Hematopoietic multipotent progenitor cell treated with erythropoietin and hydrocortisone succinate and interleukin-3 and kit ligand, for 17 days (in vitro differentiated cells): ENCODE data around the gene IBTK.
"Not testable (repeated sequence)": the region's sequence is repeated elsewhere in the genome, so short reads cannot be mapped to it uniquely, and the experiment has no call there.

Source experiments
- DNase-seq: peaks from one replicate; pipeline ENCODE4 v3.0.0-alpha.2; 2015; ENCODE audit warnings: low spot score

The IBTK gene, protein sequence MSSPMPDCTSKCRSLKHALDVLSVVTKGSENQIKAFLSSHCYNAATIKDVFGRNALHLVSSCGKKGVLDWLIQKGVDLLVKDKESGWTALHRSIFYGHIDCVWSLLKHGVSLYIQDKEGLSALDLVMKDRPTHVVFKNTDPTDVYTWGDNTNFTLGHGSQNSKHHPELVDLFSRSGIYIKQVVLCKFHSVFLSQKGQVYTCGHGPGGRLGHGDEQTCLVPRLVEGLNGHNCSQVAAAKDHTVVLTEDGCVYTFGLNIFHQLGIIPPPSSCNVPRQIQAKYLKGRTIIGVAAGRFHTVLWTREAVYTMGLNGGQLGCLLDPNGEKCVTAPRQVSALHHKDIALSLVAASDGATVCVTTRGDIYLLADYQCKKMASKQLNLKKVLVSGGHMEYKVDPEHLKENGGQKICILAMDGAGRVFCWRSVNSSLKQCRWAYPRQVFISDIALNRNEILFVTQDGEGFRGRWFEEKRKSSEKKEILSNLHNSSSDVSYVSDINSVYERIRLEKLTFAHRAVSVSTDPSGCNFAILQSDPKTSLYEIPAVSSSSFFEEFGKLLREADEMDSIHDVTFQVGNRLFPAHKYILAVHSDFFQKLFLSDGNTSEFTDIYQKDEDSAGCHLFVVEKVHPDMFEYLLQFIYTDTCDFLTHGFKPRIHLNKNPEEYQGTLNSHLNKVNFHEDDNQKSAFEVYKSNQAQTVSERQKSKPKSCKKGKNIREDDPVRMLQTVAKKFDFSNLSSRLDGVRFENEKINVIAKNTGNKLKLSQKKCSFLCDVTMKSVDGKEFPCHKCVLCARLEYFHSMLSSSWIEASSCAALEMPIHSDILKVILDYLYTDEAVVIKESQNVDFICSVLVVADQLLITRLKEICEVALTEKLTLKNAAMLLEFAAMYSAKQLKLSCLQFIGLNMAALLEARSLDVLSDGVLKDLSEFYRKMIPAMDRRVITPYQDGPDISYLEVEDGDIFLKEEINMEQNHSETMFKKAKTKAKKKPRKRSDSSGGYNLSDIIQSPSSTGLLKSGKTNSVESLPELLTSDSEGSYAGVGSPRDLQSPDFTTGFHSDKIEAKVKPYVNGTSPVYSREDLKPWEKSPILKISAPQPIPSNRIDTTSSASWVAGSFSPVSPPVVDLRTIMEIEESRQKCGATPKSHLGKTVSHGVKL (N-terminal part only)

DNA sequence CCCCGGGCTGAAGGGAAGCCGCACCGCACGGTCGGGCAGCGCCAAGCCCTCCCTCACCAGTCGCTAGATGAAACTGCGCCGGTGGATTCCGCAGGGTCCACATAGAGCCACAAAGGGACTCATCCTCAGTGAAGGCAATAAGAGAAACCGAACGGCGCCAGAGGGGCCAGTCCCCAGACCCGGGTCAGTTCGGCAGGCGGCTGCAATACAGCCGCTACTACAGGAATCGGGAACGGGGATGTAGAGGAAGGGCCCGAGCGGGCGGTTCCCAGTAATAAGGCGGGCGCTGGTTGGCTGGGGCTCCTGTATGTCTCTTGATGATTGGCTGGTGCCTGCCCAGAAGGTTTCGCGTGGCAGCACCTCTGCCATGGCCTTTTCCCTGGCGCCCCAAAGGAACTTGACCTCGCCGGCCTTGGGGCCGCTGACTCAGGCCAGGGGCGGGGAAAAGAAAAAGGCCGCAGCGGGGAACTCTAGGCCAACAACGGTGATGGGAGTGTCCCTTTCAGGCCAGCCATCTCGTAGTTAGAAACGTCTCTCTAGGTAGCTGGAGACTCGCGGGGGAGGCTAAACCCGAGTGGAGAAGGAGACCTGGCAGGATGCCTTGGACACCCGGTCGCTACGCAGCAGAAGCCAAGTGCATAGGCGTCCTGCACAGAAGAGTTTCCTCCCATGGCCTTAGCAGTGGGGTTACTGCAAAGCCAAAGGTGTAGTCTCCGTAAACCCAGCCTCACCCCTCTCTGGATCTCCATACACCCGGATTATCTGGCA lies at the start of gene IBTK:
TSS of gene IBTK (minus strand) at position 240 of the 768 bp plus-strand sequence. CDS start 7,258 bp downstream, outside the sequence.
- DNase-seq, result peak; percentile 86

DNA sequence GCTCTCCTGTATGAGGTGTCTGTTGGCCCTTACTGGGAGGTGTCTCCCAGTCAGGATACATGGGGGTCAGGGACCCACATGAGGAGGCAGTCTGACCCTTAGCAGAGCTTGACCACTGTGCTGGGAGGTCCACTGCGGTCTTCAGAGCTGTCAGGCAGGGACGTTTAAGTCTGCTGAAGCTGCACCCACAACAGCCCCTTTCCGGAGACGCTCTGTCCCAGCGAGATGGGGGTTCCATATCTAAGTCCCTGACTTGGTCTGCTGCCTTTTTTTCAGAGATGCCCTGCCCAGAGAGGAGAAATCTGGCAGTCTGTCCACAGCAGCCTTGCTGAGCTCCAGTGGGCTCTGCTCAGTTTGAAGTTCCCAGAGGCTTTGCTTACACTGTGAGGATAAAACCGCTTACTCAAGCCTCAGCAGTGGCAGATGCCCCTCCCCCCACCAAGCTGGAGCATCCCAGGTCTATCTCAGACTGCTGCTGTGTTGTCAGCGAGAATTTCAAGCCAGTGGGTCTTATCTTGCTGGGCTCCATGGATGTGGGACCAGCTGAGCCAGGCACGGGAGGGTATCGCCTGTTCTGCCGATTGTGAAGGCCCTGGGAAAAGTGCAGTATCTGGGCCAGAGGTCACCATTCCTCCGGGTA lies 36.3 kb upstream of the IBTK start:
- no peak for DNase-seq

DNA sequence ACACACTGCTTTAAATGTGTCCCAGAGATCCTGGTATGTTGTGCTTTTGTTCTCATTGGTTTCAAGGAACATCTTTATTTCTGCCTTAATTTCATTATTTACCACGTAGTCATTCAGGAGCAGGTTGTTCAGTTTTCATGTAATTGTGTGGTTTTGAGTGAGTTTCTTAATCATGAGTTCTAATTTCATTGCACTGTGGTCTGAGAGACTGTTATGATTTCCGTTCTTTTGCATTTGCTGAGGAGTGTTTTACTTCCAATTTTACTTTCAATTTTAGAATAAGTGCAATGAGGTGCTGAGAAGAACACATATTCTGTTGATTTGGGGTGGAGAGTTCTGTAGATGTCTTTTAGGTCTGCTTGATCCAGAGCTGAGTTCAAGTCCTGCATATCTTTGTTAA lies 34.0 kb upstream of the IBTK start:
- DNase-seq, result not testable (repeated sequence)

- no peak for DNase-seq
Measured at GRCh38 chr6:82277686-82278085, 30.1 kb upstream of the IBTK start.

DNA sequence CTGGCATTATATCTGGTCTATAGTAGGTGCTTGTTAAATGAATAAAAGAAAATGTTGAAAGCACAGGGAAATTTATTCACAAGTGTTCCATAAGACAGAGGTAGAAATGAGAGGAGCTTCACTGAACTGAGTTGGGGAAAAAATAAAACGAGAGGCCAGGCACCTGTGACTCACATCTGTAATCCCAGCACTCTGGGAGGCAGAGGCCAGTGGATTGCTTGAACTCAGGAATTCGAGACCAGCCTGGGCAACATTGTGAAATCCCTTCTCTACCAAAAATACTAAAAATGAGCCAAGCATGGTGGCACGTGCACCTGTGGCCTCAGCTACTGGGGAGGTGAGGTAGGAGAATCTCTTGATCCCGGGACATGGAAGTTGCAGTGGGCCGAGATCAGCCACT lies 28.1 kb upstream of the IBTK start:
- no peak for DNase-seq

GRCh38 chr6:82273295-82273694 lies 25.8 kb upstream of the IBTK start:
- no peak for DNase-seq

DNA sequence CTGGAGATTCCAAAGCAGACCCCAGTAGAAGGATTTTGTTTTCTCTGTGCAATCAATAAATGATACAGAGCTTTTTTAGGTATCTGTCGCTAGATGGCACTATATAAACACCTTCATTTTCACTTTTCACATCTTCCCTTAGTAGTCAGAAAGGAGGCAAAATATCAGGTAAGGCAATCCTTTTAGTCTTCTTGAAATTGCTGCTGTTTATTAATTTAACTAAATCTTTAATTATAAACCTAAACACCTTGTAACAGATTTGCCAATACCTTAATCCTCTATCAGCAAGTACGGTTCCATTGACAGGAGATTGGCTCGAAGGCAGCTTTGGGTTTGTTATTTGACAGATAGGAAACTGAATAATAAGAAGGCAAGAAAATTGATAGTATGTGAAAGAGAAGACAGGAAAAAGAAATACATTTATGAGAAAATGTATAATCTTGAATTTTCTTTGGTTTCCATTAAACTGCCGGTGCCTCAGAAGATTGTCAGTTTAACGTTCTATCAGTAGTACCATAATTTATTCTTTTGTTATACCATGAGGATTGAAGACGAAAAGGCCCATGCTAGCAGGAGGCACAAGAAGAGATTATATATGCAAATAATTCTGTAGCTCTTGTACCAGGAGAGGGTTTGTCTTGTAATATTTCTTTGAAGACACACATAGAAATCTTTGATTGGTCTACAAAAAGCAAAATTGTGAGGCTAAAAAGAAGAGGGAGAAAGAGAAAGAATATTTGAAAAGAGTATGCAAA lies 23.5 kb upstream of the IBTK start:
- peak; percentile 11 for DNase-seq

DNA sequence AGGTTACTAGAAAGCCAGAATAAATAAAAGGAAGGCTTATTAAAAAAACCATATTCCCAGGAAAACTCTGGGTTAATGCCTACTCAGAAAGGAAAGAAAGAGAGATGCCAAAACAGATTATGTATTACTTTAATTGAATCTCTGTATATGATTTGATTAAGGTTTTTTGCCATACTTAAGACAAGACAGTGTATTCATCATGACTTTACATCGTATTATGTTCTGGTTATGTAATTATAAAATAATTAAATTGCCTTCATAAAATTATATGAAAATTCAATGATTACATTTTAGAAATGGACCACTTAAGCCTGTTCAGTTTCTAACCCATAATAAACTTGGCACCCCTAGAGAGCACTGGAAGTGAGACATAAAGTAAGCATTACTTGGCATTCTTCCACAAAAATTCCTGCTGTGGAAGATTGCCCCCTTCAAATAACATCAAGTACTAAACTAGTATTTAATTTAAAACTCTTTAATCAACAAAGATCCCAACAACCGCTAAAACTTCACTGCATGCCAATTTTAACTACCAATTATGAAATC lies 20.8 kb upstream of the IBTK start:
- no peak for DNase-seq

GRCh38 chr6:82264824-82265223 lies 17.3 kb upstream of the IBTK start:
- no peak for DNase-seq

GRCh38 chr6:82264321-82264720 lies 16.8 kb upstream of the IBTK start:
- DNase-seq, result no peak

- DNase-seq, result no peak
Measured at GRCh38 chr6:82263916-82264315, 16.4 kb upstream of the IBTK start.

DNA sequence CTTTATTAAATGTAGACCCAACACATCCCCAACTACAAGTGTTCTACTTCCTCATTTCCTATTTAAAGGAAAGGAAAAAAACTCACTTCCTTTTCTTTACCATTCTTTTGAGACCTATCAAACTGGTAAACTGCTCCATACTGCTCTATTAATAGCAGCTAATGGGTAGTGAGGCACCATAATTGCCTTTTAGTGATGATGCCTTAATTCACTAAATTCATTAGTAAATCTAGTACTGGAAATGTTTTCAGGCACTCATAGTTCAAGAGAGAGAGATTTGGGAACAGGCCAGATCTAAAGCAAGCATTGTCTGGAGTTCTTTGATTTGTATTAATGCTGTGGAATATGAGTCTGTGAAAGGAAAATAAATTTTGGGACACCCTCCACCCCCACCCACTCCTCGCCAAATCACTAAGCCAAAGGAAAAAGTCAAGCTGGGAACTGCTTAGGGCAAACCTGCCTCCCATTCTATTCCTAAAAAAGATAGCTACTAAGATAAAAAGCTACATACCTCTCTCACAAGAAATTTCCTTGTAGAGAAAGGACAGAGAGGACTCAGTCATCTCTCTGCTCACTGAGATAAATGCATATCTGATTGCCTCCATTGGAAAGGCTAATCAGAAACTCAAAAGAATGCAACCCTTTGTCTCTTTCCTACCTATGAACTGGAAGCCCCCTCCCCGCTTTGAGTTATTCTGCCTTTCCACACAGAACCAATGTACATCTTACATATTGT lies 13.6 kb upstream of the IBTK start:
- DNase-seq, result no peak

DNA sequence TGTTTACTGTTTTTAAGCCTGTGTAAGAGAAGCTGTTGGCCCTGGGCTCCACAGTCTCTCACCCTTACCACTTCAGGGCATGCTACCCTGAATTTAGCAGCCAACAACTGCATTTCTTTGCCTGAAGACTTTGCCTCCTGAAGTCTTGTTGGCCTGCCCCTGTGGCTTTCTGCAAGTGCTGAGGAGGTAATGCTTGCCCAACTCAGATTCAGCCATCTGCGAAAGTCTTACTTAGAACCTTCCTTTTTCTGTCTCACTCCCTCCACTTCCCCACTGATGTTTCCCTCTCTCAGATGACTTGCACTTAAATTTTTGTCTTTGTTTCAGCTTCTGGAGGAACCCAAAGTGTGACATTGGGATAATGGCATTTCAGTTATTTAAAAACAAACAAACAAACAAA lies 11.8 kb upstream of the IBTK start:
- no peak for DNase-seq

DNA sequence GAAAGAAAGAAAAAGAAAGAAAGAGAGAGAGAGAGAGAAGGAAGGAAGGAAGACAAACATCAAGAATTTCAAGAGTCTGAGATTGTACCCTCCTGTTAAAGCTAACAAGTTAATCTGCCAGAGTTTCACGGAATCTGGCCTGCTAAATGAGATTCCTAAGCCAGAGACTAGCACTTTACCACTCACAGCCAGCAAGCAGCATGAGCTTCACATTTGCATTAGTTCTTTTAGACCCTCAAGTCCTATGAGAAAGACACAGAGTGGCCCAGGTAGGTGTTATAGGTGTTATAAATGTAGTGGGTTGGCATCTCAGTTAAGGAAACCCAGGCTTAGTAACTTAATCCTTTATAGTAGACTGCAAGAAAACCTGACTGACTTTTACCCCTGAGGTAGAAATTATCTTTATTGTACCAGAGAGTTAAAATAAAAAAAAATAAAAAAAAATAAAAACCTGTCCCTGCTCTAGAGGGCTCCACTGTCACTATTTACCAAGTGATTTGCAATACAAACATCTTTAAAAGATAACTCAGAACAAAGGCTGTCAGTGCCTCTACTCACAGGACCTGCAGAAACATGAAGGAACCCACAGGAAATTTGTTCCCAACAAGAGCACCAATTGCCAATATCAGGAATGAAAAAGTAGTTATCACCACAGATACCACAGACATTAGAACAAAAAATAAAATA lies 9.7 kb upstream of the IBTK start:
- DNase-seq, result no peak

DNA sequence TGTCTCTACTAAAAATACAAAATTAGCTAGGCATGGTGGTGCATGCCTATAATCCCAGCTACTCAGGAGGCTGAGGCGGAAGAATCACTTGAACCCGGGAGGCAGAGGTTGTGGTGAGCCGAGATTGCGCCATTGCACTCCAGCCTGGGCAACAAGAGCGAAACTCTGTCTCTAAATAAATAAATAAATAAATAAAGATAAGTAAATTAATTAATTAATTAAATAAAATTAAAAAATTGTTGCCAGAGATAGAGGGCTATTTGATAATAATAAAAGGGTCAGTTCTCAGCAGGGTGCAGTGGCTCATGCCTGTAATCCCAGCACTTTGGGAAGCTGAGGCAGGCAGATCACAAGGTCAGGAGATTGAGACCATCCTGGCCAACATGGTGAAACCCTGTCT lies 7.2 kb upstream of the IBTK start:
- not testable (repeated sequence) for DNase-seq

- DNase-seq, result no peak
Measured at GRCh38 chr6:82251942-82252341, 4.4 kb upstream of the IBTK start.

DNA sequence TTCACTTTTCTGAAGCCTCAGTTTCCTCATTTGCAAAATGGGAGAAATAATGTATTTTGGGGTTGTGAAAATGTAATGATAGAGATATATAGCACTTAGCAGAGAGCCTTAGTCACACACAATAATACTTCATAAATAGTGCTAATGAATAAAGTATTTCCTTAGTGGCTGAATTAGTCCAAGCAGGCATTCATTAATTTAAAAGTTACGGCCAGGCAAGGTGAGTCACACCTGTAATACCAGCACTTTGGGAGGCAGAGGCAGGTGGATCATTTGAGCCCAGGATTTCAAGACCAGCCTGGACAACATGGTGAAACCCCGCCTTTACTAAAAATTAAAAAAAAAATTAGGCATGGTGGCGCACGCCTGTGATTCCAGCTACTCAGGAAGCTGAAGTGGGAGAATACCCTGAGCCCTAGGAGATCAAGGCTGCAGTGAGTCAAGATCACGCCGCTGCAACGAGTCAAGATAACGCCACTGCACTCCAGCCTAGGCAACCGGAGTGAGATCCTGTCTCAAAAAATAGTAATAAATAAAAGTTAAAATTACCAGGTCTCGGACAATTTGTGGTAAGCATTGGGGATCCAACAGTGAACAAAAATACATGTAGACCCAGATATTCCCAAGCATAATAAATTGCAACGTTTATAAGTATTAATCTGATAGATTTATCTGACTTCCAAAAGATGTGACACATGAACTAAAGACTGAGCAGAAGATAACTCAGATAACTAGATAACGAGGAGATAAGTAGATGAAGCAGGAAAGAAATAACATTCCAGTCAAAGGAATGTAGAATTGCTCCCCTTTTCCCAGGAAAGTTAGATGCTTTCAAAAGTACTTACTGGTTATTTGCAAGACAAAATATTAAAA lies 2.1 kb upstream of the IBTK start:
- DNase-seq, result no peak

DNA sequence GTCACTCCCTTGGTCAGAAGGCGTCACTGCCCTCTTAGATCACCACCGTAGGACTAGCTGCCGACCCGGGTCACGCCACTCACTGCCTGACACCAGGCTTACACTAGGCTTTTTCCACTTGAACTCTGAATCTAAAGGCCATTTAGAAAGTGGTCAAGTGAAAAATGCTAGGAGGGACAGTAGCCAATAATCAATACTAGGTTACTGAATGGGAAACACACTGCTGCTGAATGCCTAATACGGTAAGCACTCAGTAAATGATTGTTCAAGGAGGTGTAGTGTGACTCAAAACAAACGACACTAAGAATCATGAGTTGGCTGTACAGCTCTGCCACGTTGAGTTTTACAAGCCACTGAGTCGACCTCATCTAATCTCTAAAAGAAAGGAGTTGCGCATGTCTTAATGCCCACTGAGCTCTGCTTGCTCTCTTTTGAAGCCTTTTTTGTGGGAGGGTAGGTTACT lies 760 bp upstream of the IBTK start:
- no peak for DNase-seq
